M059J (cell line): ENCODE results near the gene RABIF. TPM values are rescaled to one million over a fixed set of nuclear protein-coding genes. Genes with fewer than 3 reads are reported as not detected.
A peak's percentile ranks its signal among the peaks of the same experiment; 100 is the strongest.

Experiments
- DNase-seq: peaks from one replicate; pipeline ENCODE4 v3.0.0-alpha.2; 2012; ENCODE audit warnings: low read depth
- total RNA-seq: library from RNA; depleted of rRNA; stranded (reverse); fragments of >200 nt; shearing (Covaris generic); gene quantifications from 2 replicates; pipeline ENCODE4 v1.2.3, GENCODE V29; 2014

Gene RABIF
- total RNA-seq, 1 experiment from 2014 or later = 10.0 TPM

DNA sequence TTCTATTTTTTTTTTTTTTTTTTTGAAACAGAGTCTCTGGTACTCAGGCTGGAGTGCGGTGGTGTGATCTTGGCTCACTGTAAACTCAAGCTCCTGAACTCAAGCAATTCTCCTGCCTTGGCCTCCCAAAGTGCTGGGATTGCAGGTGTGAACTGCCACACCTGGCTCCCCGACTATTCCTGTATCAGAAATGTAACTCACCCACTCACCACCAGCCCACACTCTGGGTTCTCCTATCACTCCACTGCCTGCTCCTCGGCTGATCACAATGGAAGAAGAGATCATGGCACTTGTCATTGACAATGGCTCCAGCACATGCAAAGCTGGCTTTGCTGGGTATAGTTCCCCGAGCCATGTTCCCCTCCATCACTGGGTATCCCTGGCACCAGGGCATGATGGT, 15.9 kb downstream of the RABIF start:
- DNase-seq = no peak

DNA sequence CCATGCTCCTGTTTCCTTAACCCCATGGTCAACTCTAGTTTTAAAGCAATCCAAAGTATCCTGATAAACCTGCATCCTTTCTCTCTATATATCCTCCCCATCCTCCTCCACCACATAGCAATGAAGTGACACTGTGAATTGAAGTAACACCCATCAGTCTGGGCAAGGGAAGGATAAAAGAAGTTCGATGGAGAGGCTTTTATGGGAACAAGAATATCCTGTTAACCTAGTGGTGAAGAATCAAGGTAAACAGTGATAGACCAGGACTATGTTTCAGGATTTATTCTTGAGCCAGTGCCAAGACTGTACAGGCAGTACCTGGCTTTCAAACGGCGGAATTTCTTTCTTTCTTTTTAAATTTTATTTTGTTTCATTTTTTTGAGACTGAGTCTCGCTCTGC, 17.6 kb downstream of the RABIF start:
- DNase-seq = no peak

DNA sequence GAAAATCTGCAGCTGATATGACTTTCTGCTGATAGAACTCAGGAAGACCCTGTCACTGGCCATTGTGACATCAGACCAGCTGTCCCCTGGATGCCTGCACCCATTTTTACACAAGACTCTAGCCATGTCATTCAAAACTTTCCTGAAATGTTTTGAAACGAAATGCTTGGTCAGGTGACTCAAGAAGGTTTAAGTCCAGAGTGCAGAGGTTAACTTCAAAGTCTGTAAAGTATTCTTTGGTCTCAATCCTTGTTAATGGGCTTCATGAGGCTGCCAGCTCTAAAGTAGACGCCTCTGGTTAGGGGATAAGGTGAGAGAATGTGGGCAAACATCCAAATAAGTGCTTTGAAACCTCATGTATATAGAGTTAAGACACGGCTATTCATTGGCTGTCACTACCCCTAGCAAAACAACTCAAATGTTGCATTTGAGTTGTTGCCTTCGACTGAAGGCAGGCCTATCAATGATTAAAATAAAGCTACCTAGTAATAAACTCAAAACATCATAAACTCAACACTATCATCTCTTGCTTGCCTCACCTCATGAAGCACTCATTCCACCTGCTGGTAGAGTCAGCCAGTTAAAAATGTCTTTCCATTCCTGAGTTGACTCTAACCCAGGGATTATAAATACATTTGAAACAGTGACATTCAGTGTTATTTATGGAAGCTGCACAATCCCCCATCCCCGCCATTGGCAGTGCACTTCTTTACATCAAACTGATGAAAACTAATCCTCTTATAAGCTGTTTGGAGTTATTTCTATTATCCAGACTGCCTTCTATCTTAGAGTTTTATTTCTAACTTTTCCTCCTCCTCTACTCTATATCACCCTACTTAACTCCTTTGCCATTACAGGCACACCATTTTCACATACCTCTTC, 26.0 kb downstream of the RABIF start:
- DNase-seq = no peak

DNA sequence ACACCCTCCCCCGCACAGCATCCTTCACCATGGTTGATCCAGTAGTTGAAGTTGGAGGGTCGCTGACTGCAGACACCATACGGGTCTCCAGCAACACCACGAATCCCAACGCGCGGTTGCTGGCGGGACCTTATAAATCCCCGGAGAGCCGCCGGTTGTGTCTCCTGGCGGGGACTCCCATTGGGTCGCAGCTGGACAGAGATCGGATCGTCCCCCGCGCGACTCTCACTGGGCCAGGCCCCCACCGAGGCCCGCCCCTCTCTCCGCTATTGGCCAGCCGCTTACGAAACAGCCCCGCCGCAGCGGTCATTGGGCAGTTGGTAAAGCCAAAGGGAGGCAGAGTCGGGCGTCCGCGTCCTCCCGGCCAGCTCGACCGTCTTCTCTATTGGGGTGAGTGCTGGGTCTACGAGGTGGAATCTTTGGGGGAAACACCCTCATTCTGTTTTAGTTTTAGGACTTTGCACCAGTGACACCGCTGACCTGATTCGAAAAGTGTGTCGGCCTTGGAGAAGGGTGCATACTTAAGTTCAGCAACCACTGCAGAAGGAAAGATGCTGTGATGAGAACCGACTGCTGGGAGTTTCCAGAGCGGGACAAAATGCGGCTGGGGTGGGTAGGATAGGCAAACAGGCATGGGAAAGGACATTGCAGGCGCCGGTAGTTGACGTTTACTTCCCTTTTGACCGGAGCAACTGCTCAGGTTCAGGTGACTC, 27.4 kb downstream of the RABIF start:
- DNase-seq = peak; percentile 91

DNA sequence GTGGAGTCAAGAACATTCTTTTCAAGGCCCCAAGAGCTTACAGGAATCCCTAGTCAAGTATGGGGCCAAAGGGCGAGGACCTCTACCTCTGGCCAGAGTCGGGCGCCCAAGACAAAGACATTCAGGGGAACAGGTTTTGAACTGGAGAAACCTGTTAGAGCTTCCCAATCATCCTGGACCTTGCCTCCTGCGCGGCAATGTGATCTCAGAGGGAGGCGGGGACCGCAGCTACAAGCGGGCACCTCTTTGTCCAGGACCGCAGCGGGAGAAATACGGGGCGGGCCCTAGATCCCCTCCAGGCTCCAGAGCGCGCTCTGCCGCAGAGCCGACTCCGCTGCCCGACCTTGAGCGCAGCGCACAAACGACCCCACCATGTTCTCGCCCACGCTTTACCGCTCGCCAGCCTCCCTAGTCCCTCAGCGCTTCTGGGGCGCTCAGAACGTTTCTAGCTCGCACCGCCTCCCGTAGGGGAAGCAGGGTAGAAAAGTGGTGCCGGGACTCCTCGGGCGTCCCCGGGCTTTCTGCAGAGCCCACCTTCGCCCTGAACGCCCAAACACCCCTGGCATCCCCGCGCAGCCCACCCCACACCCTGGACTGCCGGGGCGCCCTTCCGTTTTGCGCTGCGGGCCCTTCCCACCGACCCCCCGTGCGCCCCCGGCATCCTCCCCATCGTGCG, 28.1 kb downstream of the RABIF start:
- DNase-seq = peak; percentile 60

DNA sequence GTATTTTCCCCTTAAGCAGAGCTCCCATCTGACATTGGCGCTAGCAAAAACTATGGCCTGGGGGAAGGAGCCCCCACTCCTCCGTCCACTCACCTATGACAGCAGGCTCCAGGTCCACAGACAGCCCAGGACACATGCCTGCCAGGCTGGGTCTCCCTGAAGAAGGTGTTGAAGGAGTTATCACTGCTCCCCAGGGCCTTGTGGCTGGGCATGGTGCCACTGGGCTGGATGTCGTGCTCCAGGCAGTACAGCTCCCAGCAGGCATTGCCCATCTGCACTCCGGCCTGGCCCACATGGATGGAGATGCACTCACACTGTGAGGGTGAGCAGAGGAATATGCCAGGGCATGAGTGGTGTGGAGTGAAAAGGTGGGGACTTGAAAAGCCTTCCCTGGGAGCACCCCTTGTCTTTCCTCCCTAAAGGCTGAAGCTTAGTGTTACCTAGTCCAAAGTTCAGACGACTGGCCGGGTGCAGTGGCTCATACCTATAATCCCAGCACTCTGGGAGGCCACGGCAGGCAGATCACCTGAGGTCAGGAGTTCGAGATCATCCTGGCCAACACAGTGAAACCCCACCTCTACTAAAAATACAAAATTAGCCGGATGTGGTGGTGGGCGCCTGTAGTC, 30.0 kb downstream of the RABIF start:
- no peak for DNase-seq

DNA sequence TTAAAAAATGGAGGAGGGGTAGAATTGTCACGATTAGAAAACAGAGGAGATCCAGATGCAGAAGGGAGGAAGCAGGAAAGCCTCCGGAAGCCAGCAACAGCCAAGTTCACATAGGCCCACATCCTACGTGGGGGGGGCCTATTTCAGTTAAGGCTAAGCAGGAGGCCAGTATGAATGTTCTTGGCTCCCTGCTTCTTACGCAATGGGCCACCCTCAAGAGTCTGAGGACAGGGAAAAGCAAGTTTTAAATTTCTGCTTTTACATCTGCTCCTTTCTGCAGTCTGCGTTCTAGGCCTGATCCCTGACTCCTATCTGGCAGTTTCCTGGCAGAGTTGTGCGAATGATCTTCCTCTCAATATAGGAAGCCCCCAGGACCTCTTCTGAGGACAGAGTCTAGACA, 30.6 kb downstream of the RABIF start:
- no peak for DNase-seq

DNA sequence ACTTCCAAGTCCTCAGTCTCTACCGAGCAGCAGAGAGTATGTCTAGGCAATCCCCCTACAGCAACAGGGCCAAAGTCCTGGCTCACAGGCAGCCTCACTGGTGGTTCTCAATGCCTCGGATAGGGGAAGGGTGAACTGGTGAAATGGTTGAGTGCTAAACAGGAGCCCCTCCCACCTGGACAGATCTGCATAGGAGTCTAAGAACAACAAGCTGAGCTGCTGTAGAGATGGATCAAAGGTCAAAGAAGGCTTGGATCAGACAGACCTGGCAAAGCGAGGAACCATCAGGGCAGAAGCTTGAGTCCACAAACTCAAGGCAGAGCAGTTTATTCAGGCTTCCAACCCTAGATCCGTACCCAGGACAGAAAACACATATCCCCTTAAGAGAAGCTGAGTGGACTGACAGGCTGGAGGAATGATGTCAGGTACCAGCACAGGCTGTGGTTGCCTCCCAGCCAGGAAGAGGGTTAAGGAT, 31.8 kb downstream of the RABIF start:
- no peak for DNase-seq

DNA sequence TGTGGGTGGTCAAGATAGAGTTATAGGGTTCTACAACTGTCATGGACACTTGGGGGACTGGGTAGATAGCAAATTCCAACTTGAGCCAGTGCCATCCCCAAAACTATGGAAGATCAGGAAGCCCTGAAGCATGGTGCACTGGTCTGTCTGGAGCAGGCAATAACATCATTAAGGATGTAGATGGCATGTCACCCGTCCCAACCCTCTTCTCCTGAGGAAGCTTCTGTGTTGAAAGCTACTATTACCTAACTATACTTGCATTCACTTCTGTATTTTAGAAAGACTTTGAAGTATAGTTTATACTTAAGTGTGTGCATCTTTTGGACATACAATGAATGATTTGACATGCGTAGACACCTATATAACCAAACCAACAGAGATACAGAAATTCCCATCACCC, 32.9 kb downstream of the RABIF start:
- no peak for DNase-seq

DNA sequence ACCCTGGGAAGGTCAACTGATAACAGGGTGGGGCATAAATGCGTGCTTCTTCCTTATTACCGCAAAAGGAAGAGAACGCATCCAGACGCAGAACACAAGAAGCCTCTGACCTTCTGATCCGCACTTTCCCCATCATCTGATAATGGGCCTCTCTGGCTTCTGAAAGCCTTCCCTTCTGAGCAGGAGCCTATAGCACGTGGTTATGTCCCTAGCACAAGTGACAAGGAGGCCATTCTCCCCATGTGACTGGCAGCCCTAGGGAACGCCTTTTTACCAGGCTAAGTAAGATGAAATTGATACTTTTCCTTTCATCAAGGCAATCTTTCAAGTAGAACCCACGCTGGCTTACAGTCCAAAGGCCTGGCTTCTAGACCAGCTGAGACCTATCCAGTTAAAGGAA, 34.2 kb downstream of the RABIF start:
- DNase-seq = no peak

DNA sequence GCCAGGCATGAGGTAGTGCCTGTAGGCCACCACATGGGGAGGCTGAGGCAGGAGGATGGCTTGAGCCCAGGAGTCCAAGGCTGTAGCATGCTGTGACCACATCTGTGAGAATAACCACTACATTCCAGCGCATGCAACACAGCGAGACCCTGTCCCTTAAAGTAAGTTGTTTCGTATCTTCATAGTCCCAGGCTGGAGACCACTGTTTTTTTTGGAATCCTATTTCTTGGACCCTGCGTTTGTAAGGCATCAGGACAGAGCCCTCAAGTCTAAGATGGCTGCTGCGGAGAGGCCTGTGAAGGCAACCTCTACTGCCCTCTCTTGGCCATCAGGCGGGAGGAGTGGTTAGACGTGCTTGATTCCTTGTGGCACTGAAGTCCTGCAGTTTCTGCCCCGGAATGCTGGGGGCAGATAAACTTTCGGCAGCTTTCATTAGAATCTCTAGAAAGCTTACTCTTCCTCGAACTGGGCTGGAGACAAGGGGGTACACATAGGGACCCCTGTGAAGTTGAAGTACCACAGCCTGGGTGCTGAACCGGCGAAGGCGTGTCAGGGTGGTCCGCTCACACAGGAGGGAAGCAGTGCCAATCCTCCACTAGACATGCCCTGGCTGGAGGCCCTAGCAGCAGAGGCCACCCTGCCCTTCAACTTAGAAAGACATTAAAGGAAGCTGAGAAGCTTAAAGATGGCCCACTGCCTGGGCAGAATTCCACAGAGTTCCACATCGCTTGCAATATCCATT, 36.6 kb downstream of the RABIF start:
- DNase-seq = peak; percentile 60

DNA sequence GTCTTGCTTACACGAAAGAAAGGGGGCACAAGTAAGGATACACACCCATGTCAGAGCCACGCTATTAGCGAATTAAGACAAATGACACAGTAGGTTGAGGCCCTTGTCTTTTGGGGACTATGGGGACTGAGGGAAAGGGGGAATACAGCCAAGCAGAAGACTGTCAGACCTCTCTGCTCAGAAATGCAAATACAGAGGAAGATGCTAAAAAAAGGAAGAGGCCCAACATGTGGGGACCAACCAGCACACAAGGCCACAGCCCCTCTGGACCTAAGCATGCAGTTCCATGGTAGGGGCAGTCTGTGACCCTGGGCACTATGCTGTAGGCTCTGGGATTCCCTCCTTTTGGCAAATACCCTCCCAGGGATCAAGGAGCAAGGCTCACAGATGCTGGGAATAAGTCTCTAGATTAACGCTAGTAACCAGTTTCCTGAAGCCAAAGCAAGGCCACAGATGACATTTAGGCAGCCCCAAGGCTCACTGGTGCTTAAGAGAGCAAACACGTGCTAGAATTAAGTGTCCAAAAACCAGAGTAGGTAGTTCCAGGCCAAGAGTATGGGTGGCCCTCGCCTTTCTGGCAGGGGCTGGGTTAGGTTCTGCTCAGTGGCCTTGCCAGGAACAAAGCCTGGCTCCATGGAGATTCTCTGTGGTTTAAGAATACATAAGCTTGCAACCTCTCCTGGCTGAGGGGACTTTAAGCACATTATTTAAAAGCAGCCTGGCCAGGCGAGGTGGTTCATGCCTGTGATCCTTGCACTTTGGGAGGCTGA, 38.2 kb downstream of the RABIF start:
- no peak for DNase-seq

DNA sequence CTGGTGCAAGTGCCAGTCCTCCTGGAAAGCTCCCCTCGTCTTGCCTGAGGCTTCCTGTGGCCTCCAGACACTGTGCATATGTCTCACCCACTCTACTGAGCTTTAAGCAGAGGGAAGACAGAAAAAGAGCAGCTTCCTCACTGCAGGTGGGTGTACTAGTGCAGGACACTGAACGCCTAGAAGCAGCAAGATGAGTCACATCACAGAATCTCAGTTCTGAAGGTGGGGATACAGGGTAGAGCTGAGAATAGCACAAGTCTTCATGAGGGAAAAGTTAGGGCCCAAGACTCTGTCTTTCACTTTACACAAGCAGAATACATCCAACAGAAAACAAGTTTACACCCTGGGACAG, 40.8 kb downstream of the RABIF start:
- DNase-seq = no peak

DNA sequence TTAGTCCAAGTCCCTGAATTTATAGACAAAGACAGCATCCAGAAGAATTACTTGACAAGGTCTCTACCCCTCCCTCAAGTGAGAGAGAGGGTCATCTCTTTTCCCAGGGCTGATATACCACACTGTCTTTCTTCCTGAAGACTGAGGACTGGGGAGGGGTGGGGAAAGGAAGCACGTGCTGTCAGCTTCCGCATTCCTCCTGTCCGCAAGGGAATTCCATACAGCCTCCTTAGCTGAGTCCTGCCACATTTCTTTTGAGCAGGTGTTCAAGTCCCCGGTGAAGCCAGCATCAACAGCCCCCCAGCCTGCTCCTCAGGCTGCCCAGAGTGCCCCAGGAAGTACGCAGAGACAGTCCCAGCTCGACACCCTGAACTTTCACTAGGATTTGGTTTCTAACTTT, 44.0 kb downstream of the RABIF start:
- DNase-seq = no peak

DNA sequence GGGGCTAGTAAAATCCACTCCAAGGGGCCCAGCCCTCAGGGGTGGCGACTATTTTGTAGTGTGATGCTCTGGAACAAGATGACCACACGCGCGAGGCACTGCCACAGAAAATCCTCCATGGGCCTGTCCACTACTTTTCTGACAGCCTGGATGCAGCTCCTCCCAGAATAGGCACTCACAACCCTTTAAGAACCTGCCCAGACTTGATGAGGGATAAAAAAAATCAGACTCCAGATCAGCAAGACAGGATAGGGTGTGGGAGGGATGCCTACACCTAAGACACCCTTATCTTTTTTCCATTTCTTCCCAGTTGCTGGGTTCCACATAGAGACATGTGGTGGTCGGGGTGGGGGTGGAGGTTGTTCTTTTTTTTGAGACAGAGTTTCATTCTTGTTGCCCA, 44.7 kb downstream of the RABIF start:
- DNase-seq = no peak

DNA sequence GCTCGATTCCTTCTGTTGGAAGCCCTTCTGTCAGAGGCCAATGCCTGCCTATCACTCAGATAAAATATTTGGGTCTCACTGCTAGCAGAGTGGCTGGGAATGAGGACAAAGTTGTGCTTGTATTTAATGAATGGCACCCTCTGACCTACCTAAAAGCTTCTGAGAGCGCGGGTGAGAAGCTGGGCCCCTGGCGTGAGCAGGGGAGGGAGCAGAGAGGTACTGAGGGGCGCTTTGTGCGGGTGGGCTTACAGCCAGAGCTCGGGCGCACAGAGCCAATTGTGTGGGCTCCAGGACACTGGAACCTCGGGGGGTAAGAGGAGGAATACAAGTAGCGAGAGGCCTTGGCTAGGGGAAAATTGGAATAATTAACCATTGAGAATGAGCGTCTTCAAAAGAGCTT, 45.9 kb downstream of the RABIF start:
- no peak for DNase-seq

DNA sequence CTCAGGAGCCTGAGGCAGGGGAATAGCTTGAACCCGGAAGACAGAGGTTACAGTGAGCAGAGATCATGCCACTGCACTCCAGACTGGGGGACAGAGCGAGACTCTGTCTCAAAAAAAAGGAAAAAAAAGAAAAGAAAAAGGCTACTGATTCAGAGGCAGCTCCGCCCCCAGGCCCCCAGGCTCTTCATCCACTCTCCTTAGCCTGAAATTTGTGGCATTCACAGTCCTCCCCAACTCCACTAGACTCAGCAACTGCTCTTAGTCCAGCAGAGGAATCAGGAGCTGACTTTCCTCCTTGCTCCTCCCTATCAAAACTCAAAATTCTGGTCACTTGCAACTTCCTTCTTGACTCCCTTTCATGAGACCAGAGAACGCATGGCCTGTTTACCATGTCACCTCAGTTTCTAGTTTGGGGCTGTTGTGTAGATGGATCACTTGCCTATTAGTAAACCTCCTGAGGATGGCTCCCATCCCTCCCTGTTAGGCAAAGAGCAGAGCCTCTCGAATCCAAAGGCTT, 51.1 kb downstream of the RABIF start:
- no peak for DNase-seq

DNA sequence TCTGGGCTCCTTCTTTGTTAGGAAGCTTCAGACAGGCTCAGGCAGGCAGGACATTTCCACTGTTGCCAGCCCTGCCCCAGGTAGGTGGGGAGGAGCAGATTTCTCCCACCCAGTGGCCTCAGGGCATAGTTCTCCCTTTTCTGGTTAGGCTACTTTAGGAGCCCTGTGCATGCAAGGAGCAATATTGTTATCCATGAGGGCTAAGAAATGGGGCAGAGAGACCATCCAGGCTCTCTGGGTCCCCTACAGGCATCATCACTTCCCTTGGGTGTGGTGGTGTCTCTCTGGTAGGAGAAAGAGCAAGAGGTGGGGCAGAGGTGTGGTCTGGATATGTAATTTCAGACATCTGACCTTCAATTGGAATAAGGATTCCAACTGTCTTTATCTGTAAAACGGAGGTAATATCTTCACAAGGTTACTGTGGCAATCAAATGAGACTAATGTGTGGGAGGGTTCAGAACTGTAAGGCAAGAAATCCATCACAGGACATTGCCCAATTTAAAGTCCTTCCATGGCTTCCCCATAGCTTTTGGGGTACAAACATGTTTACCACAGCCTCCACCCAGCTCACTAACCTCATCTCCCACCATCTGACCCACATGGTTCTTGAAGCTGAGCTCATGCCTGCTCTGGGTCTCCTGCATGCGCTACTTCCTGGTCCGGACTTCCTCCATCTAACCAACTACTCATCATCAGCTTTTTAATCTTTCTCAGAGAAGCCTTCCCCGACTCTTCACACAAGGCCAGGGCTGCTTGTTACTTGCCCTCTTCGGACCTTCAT, 52.1 kb downstream of the RABIF start:
- no peak for DNase-seq

DNA sequence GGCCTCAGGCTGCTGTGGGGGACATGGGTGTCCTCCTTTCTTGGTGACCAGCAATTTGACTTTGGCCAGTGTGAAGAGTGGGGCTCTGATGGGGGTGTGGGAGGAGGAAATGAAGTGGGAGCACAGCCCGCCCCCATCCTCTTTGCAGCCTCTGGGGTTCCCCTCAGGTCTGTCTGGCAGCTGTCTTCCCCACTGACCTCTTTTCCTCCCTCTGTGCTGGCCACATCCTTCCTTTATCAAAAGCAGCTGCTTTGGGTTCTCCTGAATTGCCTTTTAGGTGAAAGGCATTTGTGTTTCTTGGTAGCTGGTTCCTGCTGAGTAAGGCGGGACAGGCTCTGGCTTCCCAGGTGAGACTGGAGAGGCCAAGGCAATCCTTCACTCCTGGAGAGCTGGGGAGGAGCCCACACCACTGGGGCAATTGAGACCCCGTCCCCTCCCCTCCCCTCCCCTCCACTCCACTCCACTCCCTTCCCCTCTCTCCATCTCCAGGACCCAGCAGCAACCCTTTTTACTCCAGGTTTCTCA, 53.3 kb downstream of the RABIF start:
- no peak for DNase-seq
